Stimulated activated CD8-positive, alpha-beta memory T cell treated with anti-CD3 and anti-CD28 coated beads, Interleukin-15, amount 100 ng/mL, for 48 hours (primary cell): Measurements from ENCODE around the gene HOOK2.

ENCODE experiments used
- DNase-seq, 2 donors: peaks; one replicate each; pipeline ENCODE4 v3.0.0-alpha.2; 2020; ENCODE audit warnings: low read depth in 2 of 2

Gene HOOK2

DNA sequence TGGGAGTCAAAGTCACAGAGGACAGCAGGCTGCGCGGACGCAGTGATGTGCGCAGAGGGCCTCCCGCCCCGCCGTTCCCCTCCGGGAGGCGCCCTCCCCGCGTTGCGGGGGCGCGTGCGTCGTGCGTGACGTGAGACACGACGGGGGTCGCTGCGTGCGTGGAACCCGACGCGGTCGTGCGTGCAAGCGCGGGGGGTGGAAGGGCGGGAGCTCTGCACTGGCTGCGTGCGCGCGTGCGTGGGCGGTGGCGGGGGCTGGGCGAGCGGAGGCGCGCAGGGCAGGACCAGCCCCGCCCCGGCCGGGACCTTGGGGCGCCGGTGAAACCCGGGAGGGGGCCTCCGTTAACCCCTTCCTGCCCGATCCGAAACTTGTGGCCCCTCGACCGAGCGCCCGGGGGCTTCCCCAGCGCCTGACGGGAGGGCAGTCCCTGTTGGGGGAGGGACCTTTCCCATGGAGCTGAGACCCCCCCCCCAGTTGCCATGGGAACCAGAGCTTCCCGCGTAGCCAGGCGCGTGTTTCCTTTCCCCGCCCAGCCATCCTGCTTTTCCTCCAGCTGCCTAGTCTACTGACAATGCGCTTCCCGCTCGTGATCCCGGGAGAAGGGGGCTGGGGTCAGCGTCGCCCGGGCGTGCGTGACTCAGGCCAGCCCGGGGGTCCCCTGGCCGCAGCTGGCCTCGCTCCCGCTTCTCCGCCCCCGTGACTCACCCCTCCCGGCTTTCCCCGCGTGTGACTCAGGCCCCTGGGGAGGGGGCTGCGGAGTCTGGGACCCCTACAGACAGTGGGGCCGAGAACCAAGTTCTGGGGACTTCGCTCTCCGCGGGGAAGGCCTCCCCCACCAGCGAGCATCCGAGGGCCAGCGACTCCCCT is 7.3 kb upstream of the HOOK2 start:
- peak; percentile 87 for DNase-seq

DNA sequence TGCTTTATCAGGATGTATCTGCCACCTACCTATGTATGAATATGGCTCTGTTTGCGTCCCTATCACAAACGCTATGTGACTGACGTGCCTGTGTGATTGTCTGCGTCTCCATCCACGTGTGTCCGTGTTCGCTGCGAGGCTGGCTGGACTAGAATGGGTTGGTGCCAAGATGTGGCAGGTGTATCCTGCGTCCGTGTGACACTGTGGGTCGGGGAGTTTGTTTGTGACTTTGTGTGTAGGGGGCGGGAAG is 6.7 kb upstream of the HOOK2 start:
- DNase-seq: no peak

DNA sequence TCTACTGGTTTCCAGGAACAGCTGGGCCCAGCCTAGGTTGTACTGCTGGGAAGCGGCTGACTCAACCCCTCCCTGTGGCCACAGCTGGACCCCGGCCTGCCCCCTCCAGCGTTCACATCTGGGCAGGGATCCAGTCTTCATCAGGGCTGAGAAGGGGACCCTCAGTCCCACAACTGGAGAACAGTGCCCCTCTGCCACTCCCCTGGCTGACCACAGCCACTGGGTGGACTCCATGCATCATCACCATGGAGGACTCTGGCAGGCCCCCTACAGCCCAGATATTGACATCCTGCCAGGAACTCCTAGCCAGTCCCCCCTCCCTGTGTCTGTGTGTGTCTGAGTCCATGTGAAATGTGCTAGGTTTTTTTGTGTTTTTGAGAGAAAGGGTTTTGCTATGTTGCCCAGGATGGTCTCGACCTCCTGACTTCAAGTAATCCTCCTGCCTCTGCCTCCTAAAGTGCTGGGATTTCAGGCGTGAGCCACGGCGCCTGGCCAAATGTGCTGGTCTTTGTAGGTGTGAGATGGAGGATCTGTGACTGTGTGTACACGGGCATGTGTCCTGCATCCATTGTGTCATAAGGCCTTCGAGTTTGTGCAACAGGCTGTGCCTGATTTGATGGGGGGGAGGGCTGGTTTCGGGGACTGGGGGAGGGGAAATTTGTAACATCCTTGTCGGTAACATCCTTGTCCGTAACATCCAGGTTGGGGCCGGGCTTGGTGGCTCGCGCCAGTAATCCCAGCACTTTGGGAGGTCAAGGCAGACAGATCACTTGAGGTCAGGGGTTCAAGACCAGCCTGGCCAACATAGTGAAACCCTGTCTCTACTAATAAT is 4.0 kb upstream of the HOOK2 start:
- no peak for DNase-seq

DNA sequence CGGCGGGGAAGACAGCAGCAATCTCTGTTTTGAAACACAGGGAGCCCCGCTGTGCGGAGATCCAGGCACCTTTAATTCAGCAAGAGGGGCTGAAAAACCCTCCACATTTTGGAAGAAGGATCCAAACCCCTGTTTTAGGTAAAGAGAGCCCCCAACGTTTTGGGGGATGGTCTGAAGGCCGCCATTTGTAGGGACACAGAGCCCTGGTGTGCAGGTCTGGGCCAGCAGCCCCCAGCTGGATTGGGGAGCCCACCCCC is 3.5 kb upstream of the HOOK2 start:
- no peak for DNase-seq

DNA sequence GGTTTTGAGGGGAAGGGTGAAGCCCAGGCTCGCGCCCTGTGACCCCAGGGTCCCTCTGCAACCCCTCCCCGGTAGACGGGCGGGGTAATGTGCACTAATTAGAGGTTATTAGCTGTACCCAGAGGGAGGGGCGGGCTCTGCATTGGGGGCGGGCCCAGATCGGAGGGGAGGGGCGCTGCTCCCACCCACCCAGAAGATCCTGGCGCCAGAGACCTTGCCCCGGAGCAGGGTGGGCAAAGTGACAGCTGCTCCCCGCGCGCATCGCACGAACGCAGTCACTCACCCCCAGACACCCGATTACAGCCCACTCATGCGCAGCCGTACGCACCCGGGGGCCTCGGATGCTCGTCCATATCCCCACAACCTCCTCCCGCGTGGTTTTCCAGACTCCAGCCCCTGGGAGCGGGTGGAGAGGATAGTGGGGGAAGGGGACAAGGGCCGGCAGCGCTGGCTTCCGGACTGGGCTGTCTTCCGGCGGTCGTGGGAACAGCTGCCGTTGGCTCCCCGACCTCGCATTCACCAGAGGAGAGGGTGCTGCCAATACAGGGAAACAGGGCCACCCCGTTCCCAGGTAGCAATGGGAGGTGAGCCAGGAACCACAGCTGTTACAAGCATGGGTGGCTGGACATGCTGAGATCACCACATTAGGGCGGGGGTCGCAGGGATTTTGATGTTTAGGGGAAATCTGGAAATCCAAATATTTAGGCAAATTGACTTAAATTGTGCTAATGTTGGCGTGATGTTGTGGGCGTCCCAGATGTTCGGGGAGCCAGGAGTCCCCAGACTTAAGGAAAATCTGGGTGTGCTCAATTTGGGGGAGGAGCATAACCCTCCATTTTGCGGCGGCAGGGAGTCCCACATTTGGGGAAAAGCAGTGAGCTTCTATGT is 2.9 kb upstream of the HOOK2 start:
- no peak for DNase-seq

DNA sequence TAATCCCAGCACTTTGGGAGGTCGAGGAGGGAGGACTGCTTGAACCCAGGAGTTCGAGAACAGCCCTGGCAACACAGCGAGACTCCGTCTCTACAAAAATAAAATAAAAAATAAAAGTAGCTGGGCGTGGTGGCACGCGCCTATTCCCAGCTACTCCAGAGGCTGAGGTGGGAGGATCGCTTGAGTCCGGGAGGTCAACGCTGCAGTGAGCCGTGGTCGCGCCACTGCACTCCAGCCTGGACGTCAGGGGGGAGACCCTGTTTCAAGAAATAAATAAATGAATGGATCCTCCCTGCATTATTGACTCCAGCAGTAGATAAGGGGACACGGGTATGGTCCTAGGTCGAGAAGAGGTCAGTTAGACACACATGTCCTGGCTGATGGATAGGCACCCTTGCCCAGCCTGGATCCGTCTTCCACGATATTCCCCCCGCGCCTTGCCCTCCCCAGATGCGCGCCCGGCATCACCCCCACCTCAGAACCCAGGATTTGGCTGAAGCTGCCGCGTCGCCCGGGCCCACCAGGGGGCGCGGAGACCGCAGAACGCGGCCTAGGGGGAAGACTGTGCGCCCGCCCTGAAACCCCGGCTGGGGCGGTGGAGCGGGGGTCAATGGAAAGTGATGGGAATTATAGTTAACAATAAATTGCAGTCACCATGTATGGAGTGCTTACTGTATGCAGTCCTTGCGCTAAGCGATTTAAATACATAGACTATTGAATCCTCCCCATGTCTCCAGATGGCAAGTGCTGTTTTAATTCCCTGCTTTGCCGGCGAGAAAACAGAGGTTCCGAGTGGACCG is 2.1 kb upstream of the HOOK2 start:
- DNase-seq: peak; percentile 74 to 80

DNA sequence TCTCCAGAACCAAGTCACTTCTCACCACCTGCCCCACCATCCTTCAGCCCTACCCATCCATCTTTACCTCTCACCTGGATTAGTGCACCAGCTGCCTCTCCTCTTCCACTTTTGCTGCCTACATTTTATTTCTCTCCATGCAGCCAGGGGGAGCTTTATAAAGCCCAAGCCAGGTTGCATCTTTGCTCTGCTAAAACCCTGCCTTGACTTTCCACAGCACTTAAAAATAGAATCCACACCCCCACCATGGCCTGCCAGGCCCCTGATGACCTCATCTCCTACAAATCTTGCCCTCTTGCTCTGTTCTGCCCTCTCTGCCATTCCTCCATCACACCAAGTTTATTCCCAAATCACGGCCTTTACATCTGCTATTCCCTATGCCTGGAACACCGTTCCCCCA is 1.8 kb downstream of the HOOK2 start:
- no peak for DNase-seq

DNA sequence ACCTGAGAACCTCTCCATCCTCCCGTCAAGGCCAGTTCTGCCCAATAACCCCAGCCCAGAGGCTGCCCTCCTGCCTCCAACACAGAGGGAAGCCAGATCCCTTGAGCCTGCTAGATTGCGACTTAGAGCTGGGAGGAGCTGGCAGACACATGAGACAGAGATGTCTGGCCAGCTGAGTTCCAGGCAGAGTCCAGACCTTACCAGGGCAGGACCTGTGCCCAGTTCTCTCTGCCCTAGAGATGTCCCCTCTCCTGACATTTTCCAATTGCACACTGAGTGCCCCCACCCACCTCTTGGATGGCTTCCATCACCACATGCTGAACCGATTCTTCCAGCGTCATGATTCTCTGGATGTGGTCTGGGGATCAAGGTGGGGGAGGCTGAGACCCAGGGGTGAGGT is 3.0 kb downstream of the HOOK2 start:
- no peak for DNase-seq

DNA sequence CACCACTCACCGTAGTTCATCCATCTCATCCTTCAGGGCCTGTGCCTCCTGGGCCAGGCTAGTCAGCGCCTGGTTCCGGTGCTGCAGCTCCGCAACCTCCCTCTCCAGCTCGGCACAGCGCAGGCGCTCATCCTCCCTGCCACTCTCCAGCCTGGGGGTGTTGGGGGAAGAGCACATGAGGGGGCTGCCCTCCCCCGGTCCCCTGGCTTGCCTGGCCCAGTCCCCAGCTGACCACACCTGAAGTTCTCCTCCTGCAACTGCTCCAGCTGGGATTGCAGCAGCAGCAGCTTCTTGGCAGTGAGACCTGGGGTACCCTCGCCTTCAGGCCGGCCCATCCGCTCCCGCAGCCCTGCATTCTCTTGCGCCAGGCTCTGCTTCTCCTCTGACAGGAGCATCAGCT is 4.4 kb downstream of the HOOK2 start:
- no peak for DNase-seq

DNA sequence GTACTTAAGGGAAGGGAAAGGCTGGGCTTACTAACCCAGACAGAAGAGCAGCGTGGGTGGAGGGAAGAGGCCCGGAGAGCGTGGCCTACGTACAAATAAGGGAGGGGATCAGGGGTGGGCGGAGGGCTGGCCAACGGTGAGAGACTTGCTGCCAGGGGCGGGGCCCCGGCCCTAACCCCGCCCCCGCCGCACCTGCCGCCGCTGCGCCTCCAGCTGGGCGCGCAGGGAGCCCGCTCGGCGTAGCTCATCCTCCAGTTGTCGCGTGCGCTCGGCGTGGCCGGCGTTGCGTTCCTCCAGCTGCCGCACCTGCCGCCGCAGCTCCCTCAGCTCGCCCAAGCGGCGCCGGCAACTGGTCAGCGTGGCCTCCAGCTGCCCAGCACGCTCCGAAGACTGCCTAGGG is 5.7 kb downstream of the HOOK2 start:
- no peak for DNase-seq

DNA sequence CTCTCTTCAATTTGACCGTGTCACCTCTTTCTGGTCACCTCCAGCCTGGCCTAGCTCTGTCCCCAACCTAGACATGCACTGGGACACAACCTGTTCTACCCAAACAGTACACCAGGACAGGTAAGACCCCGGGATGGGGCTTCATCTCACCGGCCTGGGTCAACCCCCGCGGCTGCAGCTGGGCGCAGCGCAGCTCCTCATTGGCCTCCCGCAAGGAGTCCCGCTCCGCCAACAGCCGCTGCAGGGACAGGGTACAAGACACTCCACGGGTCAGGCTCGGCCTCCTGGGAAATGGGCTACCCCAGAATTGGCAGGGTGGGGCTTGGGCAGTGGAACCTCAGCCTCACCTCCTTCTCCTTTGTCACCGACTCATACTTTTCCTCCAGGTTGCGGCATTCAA is 7.7 kb downstream of the HOOK2 start:
- DNase-seq: no peak

DNA sequence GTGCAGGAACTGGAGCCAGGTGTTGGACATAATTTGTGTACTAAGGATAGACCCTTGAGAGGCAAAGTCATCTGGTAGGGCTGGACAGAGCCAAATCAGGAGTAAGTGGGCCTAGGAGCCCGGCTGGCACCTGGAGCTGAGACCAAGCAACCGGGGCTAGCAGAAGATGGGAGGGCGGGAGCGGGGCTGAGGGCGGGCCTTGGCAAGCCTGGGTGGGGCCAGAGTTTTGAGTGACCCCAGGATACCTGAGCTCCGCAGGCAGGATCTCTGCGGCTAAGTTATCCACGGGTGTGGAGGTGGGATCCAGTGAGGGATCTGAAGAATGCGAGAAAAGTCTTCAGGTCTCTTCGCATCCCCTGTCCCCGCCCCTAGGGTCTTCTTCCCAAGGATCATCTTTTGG is 8.2 kb downstream of the HOOK2 start:
- no peak for DNase-seq

DNA sequence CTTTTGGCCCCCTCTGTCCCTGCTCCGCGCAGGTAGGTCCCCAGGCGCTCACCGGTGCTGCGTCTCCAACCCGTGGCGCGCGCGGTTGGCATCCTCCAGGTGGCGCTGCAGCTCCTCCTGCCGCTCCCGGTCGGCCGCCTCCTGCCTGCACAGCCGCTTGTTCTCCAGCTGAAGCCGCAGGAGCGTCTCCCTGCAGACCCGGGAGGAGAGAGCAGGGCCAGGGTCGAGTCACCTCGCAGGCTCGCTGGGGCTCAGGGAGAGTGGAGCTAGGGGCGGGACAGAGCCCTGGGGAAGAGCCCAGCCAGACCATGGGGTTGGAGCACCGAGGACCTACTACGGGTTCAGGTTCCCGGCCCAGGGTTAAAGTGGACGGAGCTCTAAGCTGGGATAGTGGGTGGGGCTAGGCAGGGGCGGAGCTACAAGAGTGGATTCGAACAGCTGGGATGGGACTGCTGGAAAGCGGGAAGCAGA is 9.3 kb downstream of the HOOK2 start:
- DNase-seq: peak in 1 of 2 donors; percentile 73

DNA sequence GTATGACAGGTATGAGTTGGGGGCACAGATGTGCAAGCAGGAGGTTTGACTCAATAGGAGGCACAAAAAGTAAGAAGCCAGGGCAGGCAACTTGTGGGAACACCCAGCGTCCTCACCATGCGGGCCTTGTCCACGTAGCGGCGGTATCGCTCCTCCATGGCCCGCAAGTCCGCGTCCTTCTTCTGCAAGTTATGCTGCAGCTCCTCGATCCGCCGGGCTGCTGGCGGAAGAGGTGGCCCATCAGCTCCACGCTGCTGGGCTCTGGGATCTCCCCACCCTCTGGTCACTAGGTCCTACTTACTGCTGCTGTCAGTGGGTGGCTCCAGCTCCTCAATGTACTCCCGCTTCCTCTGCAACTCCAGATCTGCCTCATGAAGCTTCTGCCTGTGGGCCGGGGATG is 10.7 kb downstream of the HOOK2 start:
- no peak for DNase-seq

DNA sequence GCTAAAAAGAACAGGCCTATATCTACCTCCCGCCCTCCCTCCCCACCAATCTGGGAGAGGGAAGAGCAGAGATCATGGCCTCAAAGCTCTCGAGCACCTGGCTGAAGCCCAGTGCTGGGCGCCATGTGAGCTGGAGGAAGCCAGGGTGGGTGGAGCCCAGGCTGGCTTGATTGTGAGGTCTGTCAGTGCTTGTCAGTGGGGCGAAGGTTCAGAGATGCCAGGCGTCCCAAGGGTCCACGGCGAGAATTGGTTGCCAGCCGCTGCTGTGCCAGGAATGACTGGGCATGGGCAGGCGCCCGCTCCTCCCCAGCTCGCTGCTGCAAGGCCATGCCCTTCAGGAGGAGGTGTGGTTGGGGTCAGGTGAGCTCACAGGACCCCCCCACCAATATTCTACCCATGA is 12.3 kb downstream of the HOOK2 start:
- no peak for DNase-seq

DNA sequence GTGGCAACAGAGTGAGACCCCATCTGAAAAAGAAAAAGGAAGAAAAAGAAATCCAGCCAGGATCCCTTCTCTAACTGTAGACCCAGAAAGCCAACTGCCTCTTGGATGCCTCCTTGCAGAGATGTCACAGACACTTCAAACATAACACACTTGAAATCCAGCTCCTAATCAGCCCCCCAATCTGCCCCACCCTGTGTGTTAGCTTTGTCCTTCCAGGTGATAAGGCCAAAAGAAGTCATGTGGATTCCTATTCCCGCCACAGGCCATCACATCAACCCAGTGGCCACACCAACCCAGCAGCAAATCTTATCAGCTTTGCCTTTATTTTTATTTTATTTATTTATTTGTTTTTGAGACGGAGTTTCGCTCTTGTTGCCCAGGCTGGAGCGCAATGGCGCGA is 15.7 kb downstream of the HOOK2 start:
- no peak for DNase-seq

DNA sequence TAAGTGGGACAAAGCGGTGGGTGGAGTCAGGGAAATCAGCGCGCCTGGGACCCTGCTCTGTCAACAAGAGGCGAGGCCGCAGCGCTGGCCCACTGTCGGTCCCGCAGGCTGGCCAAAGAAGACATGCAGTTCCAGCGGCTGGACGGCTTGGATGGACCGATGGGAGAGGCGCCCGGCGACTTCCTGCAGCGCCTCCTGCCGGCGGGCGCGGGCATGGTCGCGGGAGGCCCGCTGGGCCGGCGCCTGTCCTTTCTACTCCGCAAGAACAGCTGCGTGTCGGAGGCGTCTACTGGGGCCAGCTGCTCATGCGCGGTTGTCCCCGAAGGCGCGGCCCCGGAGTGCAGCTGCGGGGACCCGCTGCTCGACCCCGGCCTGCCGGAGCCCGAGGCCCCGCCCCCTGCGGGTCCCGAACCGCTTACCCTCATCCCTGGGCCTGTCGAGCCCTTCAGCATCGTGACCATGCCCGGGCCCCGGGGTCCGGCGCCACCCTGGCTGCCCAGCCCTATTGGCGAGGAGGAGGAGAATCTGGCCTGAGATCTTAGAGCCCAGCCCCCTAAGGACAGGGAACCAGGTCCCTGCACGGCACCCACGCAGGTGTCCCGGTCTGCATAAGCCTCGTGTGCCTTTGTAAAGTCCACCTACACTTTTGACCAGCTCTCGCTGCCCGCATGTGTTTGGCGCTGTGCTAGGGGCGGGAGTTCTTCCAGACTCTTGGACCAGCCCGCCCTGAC is 17.6 kb downstream of the HOOK2 start:
- peak; percentile 63 to 64 for DNase-seq

DNA sequence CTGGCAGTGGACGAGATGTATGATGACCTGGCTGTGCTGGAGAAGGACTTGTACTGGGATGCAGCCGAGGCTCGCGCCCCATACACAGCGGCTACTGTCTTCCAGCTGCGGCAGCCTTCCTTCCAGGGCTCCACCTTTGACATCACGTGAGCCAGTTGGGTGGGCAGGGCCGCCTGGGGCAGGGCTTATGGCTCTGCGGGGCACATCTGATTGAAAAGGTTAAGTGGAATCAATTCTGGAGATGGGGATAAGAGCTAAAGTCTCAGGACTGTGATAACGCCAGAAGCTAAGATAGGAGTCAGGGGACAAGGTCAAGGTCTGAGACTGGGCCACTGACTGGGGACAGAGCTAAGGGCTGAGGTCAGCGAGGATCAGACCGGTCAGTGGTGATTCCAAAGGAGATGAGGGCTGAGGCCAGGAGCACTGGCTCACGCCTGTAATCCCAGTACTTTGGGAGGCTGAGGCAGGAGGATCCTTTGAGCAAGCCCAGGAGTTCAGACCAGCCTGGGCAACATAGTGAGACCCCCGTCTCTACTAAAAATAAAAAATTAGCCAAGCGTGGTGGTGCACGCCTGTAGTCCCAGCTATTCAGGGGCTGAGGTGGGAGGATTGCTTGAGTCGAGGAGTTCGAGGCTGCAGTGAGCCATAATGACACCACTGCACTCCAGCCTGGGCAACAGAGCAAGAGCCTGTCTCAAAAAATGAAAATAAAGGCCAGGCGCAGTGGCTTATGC is 19.0 kb downstream of the HOOK2 start:
- DNase-seq: no peak

DNA sequence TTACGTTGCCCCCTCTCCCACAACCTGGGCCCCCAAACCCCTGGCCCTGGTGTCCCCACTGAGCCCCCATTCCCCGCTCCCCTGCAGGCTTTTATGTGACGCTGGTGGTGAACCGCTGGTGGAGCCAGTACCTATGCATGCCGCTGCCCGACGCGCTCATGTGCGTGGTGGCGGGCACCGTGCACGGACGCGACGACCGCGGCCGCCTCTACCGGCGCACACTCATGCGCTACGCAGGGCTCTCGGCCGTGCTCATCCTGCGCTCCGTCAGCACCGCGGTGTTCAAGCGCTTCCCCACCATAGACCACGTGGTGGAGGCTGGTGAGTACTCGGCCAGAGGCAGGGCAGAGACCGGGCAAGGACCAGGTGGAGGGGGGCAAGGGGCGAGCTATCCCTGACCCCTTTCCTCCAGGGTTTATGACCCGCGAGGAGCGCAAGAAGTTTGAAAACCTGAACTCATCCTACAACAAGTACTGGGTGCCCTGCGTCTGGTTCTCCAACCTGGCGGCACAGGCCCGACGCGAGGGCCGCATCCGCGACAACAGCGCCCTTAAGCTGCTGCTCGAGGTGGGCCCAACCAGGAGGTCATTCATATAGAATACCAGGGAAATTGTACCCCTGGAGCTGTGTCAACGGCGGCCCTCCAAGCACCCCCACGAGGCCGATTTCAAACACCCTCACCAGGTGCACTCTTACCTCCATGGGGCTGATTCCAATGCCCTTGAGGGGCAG is 20.7 kb downstream of the HOOK2 start:
- DNase-seq: no peak
